H54 (cell line): Measurements from ENCODE around the gene PRKCB.

Experiments
- DNase-seq: peaks from one replicate; pipeline ENCODE4 v3.0.0; 2011; ENCODE audit warnings: low spot score, mixed read lengths; ENCODE audit not compliant: insufficient read length
- FAIRE-seq: peaks from 3 replicates; lab custom pipeline; 2011; peaks lifted over from hg19 to GRCh38; lab: Jason Lieb, UNC
- POLR2A ChIP-seq: IDR thresholded peaks from 2 replicates; pipeline ENCODE4 v1.6.1; 2011; ENCODE audit warnings: low read depth, mild to moderate bottlenecking, low read length

Gene PRKCB

GRCh38 chr16:23896832-23897821, 61.3 kb downstream of the PRKCB start:
- FAIRE-seq (no peak), DNase-seq (no peak)
- no peak for TF ChIP-seq POLR2A

GRCh38 chr16:23898682-23899430, 63.1 kb downstream of the PRKCB start:
- TF ChIP-seq POLR2A: no peak
- DNase-seq: no peak
- no peak for FAIRE-seq

- TF ChIP-seq POLR2A: no peak
- FAIRE-seq (no peak), DNase-seq (no peak)
These were observed 64.1 kb downstream of the PRKCB start for GRCh38 chr16:23899869-23900268.

GRCh38 chr16:23900480-23901177, 64.8 kb downstream of the PRKCB start:
- no peak for TF ChIP-seq POLR2A
- no peak for DNase-seq
- no peak for FAIRE-seq

- TF ChIP-seq POLR2A: no peak
- FAIRE-seq (no peak), DNase-seq (no peak)
These were observed 65.6 kb downstream of the PRKCB start for GRCh38 chr16:23901178-23902033.

GRCh38 chr16:23902034-23902747, 66.4 kb downstream of the PRKCB start:
- no peak for DNase-seq
- FAIRE-seq: no peak
- no peak for TF ChIP-seq POLR2A

- TF ChIP-seq POLR2A: no peak
- FAIRE-seq (no peak), DNase-seq (no peak)
These were observed 67.1 kb downstream of the PRKCB start for GRCh38 chr16:23902748-23903414.

- no peak for TF ChIP-seq POLR2A
- DNase-seq (peak; percentile 29), FAIRE-seq (peak; percentile 67)
These were observed 69.2 kb downstream of the PRKCB start for GRCh38 chr16:23905027-23905426.

GRCh38 chr16:23907457-23907902, 71.7 kb downstream of the PRKCB start:
- TF ChIP-seq POLR2A: no peak
- DNase-seq: no peak
- FAIRE-seq: no peak

GRCh38 chr16:23907903-23908302, 72.1 kb downstream of the PRKCB start:
- TF ChIP-seq POLR2A: no peak
- no peak for DNase-seq
- FAIRE-seq: no peak

GRCh38 chr16:23908790-23909189, 73.0 kb downstream of the PRKCB start:
- FAIRE-seq: no peak

More at GRCh38 chr16:23908790-23909189, 73.0 kb downstream of the PRKCB start:
- TF ChIP-seq POLR2A: no peak
- DNase-seq: no peak
